ENCODE results near the gene CDX1.

The CDX1 gene

GRCh38 chr5:150184990-150185912 lies 18.7 kb downstream of the CDX1 start:
- DNase-seq: no peak

GRCh38 chr5:150186137-150186536 lies 19.6 kb downstream of the CDX1 start:
- no peak for DNase-seq

- no peak for DNase-seq
Observed at GRCh38 chr5:150186897-150187296, 20.3 kb downstream of the CDX1 start.

GRCh38 chr5:150188146-150188842 lies 21.7 kb downstream of the CDX1 start:
- no peak for DNase-seq

- no peak for DNase-seq
Observed at GRCh38 chr5:150189326-150189725, 22.7 kb downstream of the CDX1 start.

- no peak for DNase-seq
Observed at GRCh38 chr5:150189728-150190502, 23.3 kb downstream of the CDX1 start, which contains the start of gene SLC6A7. Gene SLC6A7, plus strand, starts transcription at chr5:150190062. Its CDS starts 266 bp downstream, at chr5:150190328.

- DNase-seq: no peak
Observed at GRCh38 chr5:150190503-150190979, 24.0 kb downstream of the CDX1 start.

GRCh38 chr5:150190987-150191386 lies 24.4 kb downstream of the CDX1 start:
- no peak for DNase-seq

- no peak for DNase-seq
Observed at GRCh38 chr5:150192462-150192861, 25.9 kb downstream of the CDX1 start.

- no peak for DNase-seq
Observed at GRCh38 chr5:150195736-150196485, 29.3 kb downstream of the CDX1 start.

GRCh38 chr5:150196514-150196913 lies 29.9 kb downstream of the CDX1 start:
- DNase-seq: no peak

- DNase-seq: no peak
Observed at GRCh38 chr5:150196986-150197385, 30.4 kb downstream of the CDX1 start.

GRCh38 chr5:150197476-150197875 lies 30.9 kb downstream of the CDX1 start:
- no peak for DNase-seq

- DNase-seq: no peak
Observed at GRCh38 chr5:150202501-150202900, 35.9 kb downstream of the CDX1 start.

GRCh38 chr5:150203832-150204589 lies 37.4 kb downstream of the CDX1 start:
- no peak for DNase-seq

- DNase-seq: no peak
Observed at GRCh38 chr5:150204590-150204960, 38.0 kb downstream of the CDX1 start.

- no peak for DNase-seq
Observed at GRCh38 chr5:150206098-150206778, 39.7 kb downstream of the CDX1 start.

GRCh38 chr5:150206779-150207115 lies 40.2 kb downstream of the CDX1 start:
- no peak for DNase-seq

- no peak for DNase-seq
Observed at GRCh38 chr5:150208187-150209098, 41.9 kb downstream of the CDX1 start.

GRCh38 chr5:150209099-150209635 lies 42.6 kb downstream of the CDX1 start:
- no peak for DNase-seq
